HCT116 (cell line): ENCODE measurements around the gene HMGCL. TPM values are rescaled to one million over a fixed set of nuclear protein-coding genes. Genes with fewer than 3 reads are reported as not detected.

ENCODE experiments used
- ATAC-seq: fragments of 200-7000 bp; cut with Tn5 transposase; 2 replicates; pipeline ENCODE4 v1.9.1; 2020; ENCODE audit warnings: mild to moderate bottlenecking, moderate library complexity
- BruUV-seq: library from RNA; stranded (reverse); fragments of 400-500 nt; replicated peaks from 2 replicates; lab custom pipeline; 2021; lab: Mats Ljungman, UMichigan
- CTCF ChIA-PET: fragments of 300-600 bp; sonication (Branson Sonifier 250); formaldehyde crosslinking; loops from one replicate; lab custom pipeline; 2021; ENCODE audit warnings: antibody characterized with exemption; lab: Charles Lee
- POLR2A ChIA-PET: fragments of 300-600, 350-600 bp; sonication (Branson Sonifier 250); formaldehyde crosslinking; loops from one replicate; lab custom pipeline; 2021; ENCODE audit warnings: antibody characterized with exemption; lab: Charles Lee
- RAD21 ChIA-PET, 2 experiments: fragments of 300-600 bp; sonication (Branson Sonifier 250); formaldehyde crosslinking; loops; one replicate each; lab custom pipeline; 2023; ENCODE audit warnings: low total read pairs in 2 of 2; ENCODE audit not compliant: uncharacterized antibody in 2 of 2, unreplicated experiment in 2 of 2, low non-redundant PET in 1 of 2; lab: Charles Lee
- DNase-seq: peaks from one replicate; pipeline ENCODE4 v3.0.0-alpha.2; 2010; ENCODE audit warnings: low read depth, low spot score
- H2AFZ ChIP-seq: fragments of 200-600 bp; shearing (Covaris generic), sonication (generic); 2 replicates; pipeline ENCODE4 v1.6.1; 2017; ENCODE audit warnings: low read depth, mixed run types, mixed read lengths, antibody characterized with exemption, low read length; ENCODE audit not compliant: poor library complexity, severe bottlenecking
- H3K27ac ChIP-seq: 2 replicates; pipeline ENCODE4 v1.5.1; 2012; ENCODE audit warnings: low read depth, low read length
- H3K27me3 ChIP-seq: fragments of 200-600 bp; sonication (generic); 2 replicates; pipeline ENCODE4 v1.6.1; 2016; ENCODE audit warnings: mixed run types, low read length, mixed read lengths; ENCODE audit not compliant: insufficient read depth
- H3K36me3 ChIP-seq, 2 experiments: fragments of 200-500 bp in 1 of 2; fragments of 200-600 bp in 1 of 2; sonication (Bioruptor generic) in 1 of 2; sonication (generic) in 1 of 2; 2 replicates each; pipeline versions ENCODE4 v1.5.1 to v1.6.1; 2014 to 2016; ENCODE audit warnings: low read length in 2 of 2, inconsistent platforms in 1 of 2, mixed read lengths in 1 of 2, mixed run types in 1 of 2; ENCODE audit not compliant: insufficient read depth in 2 of 2, control insufficient read depth in 1 of 2
- H3K4me1 ChIP-seq, 2 experiments: fragments of 200-600 bp in 1 of 2; sonication (generic) in 1 of 2; 2 replicates each; pipeline versions ENCODE4 v1.5.1 to v1.6.1; 2012 to 2017; ENCODE audit warnings: low read length in 2 of 2, inconsistent platforms in 1 of 2, mild to moderate bottlenecking in 1 of 2, mixed read lengths in 1 of 2, mixed run types in 1 of 2, moderate library complexity in 1 of 2; ENCODE audit not compliant: insufficient read depth in 2 of 2, control insufficient read depth in 1 of 2
- H3K4me2 ChIP-seq: fragments of 200-600 bp; sonication (generic); 2 replicates; pipeline ENCODE4 v1.6.1; 2017; ENCODE audit warnings: mixed run types, low read length, mixed read lengths
- H3K4me3 ChIP-seq, 2 experiments: fragments of 200-600 bp in 1 of 2; sonication (generic) in 1 of 2; replicated peaks in 1 of 2; 2 replicates each; pipeline ENCODE4 v1.5.1; 2011 to 2016; ENCODE audit warnings: low read length in 2 of 2, control low read depth in 1 of 2, low read depth in 1 of 2, mild to moderate bottlenecking in 1 of 2, mixed read lengths in 1 of 2, mixed run types in 1 of 2
- H3K79me2 ChIP-seq: fragments of 200-600 bp; sonication (generic); 2 replicates; pipeline ENCODE4 v1.6.1; 2017; ENCODE audit warnings: mild to moderate bottlenecking, mixed run types, low read length, moderate library complexity, mixed read lengths; ENCODE audit not compliant: insufficient read depth
- H3K9ac ChIP-seq: fragments of 200-600 bp; sonication (generic); 2 replicates; pipeline ENCODE4 v1.6.1; 2016; ENCODE audit warnings: low read length, mixed read lengths
- H3K9me2 ChIP-seq: fragments of 200-600 bp; sonication (generic), shearing (Covaris generic); 2 replicates; pipeline ENCODE4 v1.6.1; 2017; ENCODE audit warnings: mixed run types, mild to moderate bottlenecking, moderate library complexity; ENCODE audit not compliant: insufficient read depth
- H3K9me3 ChIP-seq, 2 experiments: fragments of 200-500 bp in 1 of 2; fragments of 200-600 bp in 1 of 2; sonication (Bioruptor generic) in 1 of 2; sonication (generic) in 1 of 2; 2 replicates each; pipeline ENCODE4 v1.6.1; 2014 to 2017; ENCODE audit warnings: low read length in 2 of 2, mixed read lengths in 2 of 2, inconsistent platforms in 1 of 2, low read depth in 1 of 2, mild to moderate bottlenecking in 1 of 2, mixed run types in 1 of 2, moderate library complexity in 1 of 2; ENCODE audit not compliant: control insufficient read depth in 1 of 2, insufficient read depth in 1 of 2
- H4K20me1 ChIP-seq: fragments of 200-600 bp; sonication (generic), shearing (Covaris generic); 2 replicates; pipeline ENCODE4 v1.6.1; 2017; ENCODE audit warnings: mixed run types, mild to moderate bottlenecking, moderate library complexity; ENCODE audit not compliant: insufficient read depth
- ATF3 ChIP-seq: IDR thresholded peaks from 2 replicates; pipeline ENCODE4 v1.6.1; 2012
- CEBPB ChIP-seq: IDR thresholded peaks from 2 replicates; pipeline ENCODE4 v1.6.1; 2012; ENCODE audit warnings: low read depth
- CTCF ChIP-seq, 3 experiments: fragments of 200-600 bp in 1 of 3; sonication (generic) in 1 of 3; IDR thresholded peaks in 2 of 3; conservative IDR thresholded peaks in 1 of 3; 2 replicates each; pipeline ENCODE4 v1.5.1; 2012 to 2017; ENCODE audit warnings: low read depth in 2 of 3, low read length in 2 of 3, antibody characterized with exemption in 1 of 3, borderline replicate concordance in 1 of 3, control low read depth in 1 of 3, mild to moderate bottlenecking in 1 of 3, mixed read lengths in 1 of 3, mixed run types in 1 of 3, moderate library complexity in 1 of 3; ENCODE audit not compliant: insufficient read depth in 1 of 3
- EGR1 ChIP-seq: IDR thresholded peaks from 2 replicates; pipeline ENCODE4 v1.6.1; 2012; ENCODE audit warnings: low read depth
- ELF1 ChIP-seq: IDR thresholded peaks from 2 replicates; pipeline ENCODE4 v1.6.1; 2012; ENCODE audit warnings: low read depth, borderline replicate concordance
- EZH2 ChIP-seq: fragments of 200-600 bp; sonication (generic); IDR thresholded peaks from 2 replicates; pipeline ENCODE4 v1.6.1; 2017; ENCODE audit warnings: antibody characterized with exemption, mixed run types
- EZH2phosphoT487 ChIP-seq: fragments of 200-600 bp; IDR thresholded peaks from 2 replicates; pipeline ENCODE4 v1.6.1; 2018; ENCODE audit warnings: antibody characterized with exemption, borderline replicate concordance
- JUND ChIP-seq: IDR thresholded peaks from 2 replicates; pipeline ENCODE4 v1.6.1; 2012
- MAX ChIP-seq: IDR thresholded peaks from 2 replicates; pipeline ENCODE4 v1.6.1; 2012
- POLR2A ChIP-seq: IDR thresholded peaks from 2 replicates; pipeline ENCODE4 v1.7.0; 2011; ENCODE audit warnings: borderline replicate concordance; ENCODE audit not compliant: insufficient read depth, insufficient read length; ENCODE audit errors: extremely low read depth
- POLR2AphosphoS5 ChIP-seq: IDR thresholded peaks from 2 replicates; pipeline ENCODE4 v1.6.1; 2011; ENCODE audit warnings: mild to moderate bottlenecking, low read depth, low read length, moderate library complexity
- RAD21 ChIP-seq: IDR thresholded peaks from 2 replicates; pipeline ENCODE4 v1.6.1; 2012; ENCODE audit warnings: low read depth, mild to moderate bottlenecking
- SIN3A ChIP-seq: IDR thresholded peaks from 2 replicates; pipeline ENCODE4 v1.6.1; 2012; ENCODE audit warnings: low read depth
- SP1 ChIP-seq: IDR thresholded peaks from 2 replicates; pipeline ENCODE4 v1.6.1; 2012; ENCODE audit warnings: low read depth
- SRF ChIP-seq: IDR thresholded peaks from 2 replicates; pipeline ENCODE4 v1.6.1; 2012; ENCODE audit warnings: low read depth
- TCF7L2 ChIP-seq: IDR thresholded peaks from 2 replicates; pipeline ENCODE4 v1.7.0; 2011; ENCODE audit warnings: borderline replicate concordance, inconsistent platforms; ENCODE audit not compliant: insufficient read depth, insufficient read length; ENCODE audit errors: extremely low read depth
- YY1 ChIP-seq: IDR thresholded peaks from 2 replicates; pipeline ENCODE4 v1.6.1; 2011; ENCODE audit warnings: low read length, low read depth, moderate library complexity, mild to moderate bottlenecking; ENCODE audit not compliant: insufficient replicate concordance; ENCODE audit errors: extremely low read depth
- ZBTB33 ChIP-seq: IDR thresholded peaks from 2 replicates; pipeline ENCODE4 v1.6.1; 2011; ENCODE audit warnings: mild to moderate bottlenecking, low read length, moderate library complexity; ENCODE audit not compliant: insufficient replicate concordance; ENCODE audit errors: extremely low read depth
- ZFX ChIP-seq: fragments of 450-650 bp; IDR thresholded peaks from 2 replicates; pipeline ENCODE4 v1.6.1; 2017
- ZNF274 ChIP-seq: fragments of 200-500 bp; sonication (Bioruptor generic); IDR thresholded peaks from 2 replicates; pipeline ENCODE4 v1.6.1; 2014; ENCODE audit warnings: mild to moderate bottlenecking, low read depth, low read length, inconsistent platforms
- intact Hi-C: fragments of 100-400 bp; cut with micrococcal nuclease; formaldehyde crosslinking; loops from 2 replicates; pipeline ENCODE4 v1.10.0; 2022
- total RNA-seq: library from RNA; stranded (reverse); gene quantifications from one replicate; pipeline ENCODE4 v1.2.1, GENCODE V29; 2021; ENCODE audit not compliant: unreplicated experiment

Gene HMGCL
- total RNA-seq, 1 experiment from 2014 or later, result 36.2 TPM

- no peaks in the 10 kb centered on the region for H4K20me1 ChIP-seq
- RAD21 ChIA-PET, result no interaction called here
- H3K9ac ChIP-seq, result peak within 1 kb of the TSS; percentile 87
- peak; percentile 71 for ATAC-seq
- H3K4me2 ChIP-seq, result peak within 1 kb of the TSS; percentile 92
- no TSS peak for BruUV-seq
- peak within 1 kb of the TSS; percentile 93 for H3K27ac ChIP-seq
- H3K9me3 ChIP-seq, result no peaks in the 10 kb centered on the region
- intact Hi-C loops, result loop anchor here (1.0 kb wide), 1 partner anchor 22 kb away; the partner anchor contains the start of gene PITHD1
- peaks cover 10 to 35% of the 10 kb centered on the region in 2 experiments for H3K4me1 ChIP-seq
- POLR2A ChIA-PET, result interaction anchor here (1.2 to 2.0 kb wide), 4 partner anchors 9 to 25 kb away, joined by 3 to 9 read pairs (median 4); partner anchors contain the start of genes HMGCL and LYPLA2
- no peak within 1 kb of the TSS for H2AFZ ChIP-seq
- peak; percentile 86 for DNase-seq
- H3K4me3 ChIP-seq, result peak within 1 kb of the TSS; percentile 65 to 94
- TF ChIP-seq JUND (no peak), TCF7L2 (peak; percentile 84), RAD21 (no peak), ATF3 (no peak), ELF1 (no peak), YY1 (peak; percentile 73), CEBPB (no peak), ZBTB33 (peak; percentile 88), SP1 (no peak), EZH2 (no peak), POLR2A (peak; percentile 57), POLR2AphosphoS5 (peak; percentile 85), EGR1 (no peak), SRF (no peak), ZFX (peak; percentile 38; the same call in 1 of the 2 replicates), SIN3A (no peak), CTCF (IDR thresholded peaks at IDR 0.05 in 2 of 3, conservative IDR thresholded peaks at IDR 0.05 in 1 of 3; ENCODE audit: borderline replicate concordance in 1 of 3, insufficient read depth in 1 of 3, low read depth in 2 of 3, low read length in 2 of 3) (no peak), MAX (no peak), ZNF274 (no peak), EZH2phosphoT487 (no peak)
- peaks cover 22% of the 10 kb centered on the region; the same call in 1 of the 2 replicates for H3K79me2 ChIP-seq
- no peaks in the 10 kb centered on the region for H3K9me2 ChIP-seq
- H3K36me3 ChIP-seq, result peaks cover 12 to 21% of the 10 kb centered on the region in 2 experiments; a peak in 3 of 4 replicates
- CTCF ChIA-PET, result interaction anchor here (0.6 to 2.7 kb wide), 3 partner anchors 10 to 116 kb away, joined by 3 to 15 read pairs (median 13); no protein-coding TSS in a partner anchor
- no peaks in the 10 kb centered on the region for H3K27me3 ChIP-seq
Observed at GRCh38 chr1:23800400-23801337, 24.6 kb downstream of the HMGCL start, which contains the start of gene GALE. Gene GALE (minus strand): TSS chr1:23800754. CDS start chr1:23799007, 1,747 bp downstream.
